HG03064 (cell line): ENCODE results near the gene GALNTL6.
"Not testable (repeated sequence)": the region's sequence is repeated elsewhere in the genome, so short reads cannot be mapped to it uniquely, and the experiment has no call there.

Experiments
- ATAC-seq: cut with Tn5 transposase; IDR thresholded peaks from one replicate; pipeline ENCODE4 v1.9.1; 2021; ENCODE audit warnings: low read depth; ENCODE audit not compliant: unreplicated experiment

GALNTL6 gene

DNA sequence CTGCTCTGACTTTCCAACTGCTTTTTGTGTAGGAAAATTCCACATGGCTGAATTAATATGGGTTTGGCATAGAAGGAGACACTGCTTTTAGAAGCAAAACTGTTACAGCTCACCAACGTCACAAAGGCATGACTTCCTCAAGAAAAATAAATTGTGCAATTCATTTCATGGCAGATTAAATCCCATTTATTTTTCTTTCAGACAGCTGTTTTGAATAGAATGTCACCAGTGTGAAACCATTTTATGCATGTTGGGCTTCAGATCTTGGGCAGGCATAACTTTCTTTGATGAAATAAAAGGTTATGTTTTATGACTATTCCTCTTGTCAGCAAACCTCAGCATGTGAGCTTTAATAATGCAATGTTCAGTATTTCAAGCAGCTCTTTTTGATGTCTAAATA, 542.8 kb downstream of the GALNTL6 start:
- no peak for ATAC-seq

DNA sequence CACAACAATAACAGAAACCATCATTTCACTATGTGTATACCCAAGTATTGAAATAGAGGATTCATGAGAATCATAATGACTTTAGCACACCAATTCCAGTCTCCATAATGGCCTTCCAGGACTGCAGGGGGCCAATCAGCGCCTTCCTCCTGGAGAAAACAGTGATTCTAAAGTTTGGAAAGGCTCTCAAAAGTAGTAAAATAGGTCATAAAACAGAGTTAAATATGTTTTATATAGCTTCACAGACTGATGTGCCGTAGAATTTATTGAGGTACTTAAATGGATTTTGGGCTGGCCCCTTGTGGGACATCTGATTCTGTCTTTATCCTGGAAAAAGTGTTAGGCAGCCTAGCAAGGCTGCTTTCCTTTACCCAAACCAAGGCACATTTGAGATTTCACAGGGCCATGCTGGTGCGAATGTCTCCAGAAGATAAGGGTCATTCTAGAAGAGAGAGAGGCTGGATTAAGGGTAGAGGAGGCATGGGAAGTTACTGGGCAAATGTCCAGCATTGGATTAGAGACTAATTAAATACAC, 543.9 kb downstream of the GALNTL6 start:
- no peak for ATAC-seq

DNA sequence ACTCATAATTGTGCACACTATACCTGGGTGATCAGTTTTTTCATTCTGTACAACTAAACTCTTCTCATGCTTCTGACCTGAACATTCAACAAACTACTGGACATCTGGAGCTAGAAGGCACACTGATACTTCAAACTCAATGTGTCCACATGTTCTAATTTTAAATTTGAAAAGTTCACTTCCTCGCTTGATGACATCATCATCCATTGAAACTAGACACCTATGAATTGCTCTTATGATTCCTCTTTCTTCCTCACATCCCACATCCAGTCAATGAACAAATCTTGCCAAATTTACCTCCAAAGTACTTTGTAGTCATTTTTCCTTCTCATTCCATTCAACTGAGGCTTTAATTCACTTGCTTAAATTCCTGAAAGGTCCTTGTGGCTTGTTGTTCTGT, 549.4 kb downstream of the GALNTL6 start:
- no peak for ATAC-seq

DNA sequence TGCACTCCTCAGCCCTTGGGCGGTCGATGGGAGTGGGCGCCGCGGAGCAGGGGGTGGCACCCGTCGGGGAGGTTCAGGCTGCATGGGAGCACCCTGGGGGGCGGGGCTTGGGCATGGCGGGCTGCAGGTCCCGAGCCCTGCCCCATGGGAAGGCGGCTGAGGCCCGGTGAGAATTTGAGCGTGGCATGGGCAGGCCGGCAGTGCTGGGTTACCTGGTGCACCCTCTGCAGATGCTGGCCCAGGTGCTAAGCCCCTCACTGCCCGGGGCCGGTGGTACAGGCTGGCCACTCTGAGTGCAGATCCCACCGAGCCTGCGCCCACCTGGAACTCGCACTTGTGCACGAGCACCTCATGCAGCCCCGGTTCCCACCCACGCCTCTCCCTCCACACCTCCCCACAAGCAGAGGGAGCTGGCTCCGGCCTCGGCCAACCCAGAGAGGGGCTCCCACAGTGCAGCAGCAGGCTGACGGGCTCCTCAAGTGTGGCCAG, 556.3 kb downstream of the GALNTL6 start:
- ATAC-seq = no peak

DNA sequence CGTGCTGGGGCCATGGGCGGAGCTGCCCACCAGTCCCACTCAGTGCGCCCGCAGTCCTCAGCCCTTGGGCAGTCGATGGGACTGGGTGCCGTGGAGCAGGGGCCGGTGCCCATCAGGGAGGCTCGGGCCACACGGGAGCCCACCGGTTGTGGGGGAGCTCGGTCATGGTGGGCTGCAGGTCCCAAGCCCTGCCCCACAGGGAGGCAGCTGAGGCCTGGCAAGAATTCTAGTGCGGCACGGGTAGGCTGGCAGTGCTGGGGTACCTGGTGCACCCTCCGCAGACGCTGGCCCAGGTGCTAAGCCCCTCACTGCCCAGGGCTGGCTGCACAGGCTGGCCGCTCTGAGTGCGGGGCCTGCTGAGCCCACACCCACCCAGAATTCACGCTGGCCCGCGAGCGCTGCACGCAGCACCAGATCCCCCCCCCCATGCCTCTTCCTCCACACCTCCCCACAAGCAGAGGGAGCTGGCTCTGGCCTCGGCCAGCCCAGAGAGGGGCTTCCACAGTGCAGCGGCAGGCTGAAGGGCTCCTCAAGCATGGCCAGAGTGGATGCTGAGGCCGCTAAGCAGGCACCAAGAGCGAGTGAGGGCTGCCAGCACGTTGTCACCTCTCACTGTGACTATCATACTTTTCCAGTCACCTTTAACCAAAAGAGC, 564.4 kb downstream of the GALNTL6 start:
- ATAC-seq = no peak

DNA sequence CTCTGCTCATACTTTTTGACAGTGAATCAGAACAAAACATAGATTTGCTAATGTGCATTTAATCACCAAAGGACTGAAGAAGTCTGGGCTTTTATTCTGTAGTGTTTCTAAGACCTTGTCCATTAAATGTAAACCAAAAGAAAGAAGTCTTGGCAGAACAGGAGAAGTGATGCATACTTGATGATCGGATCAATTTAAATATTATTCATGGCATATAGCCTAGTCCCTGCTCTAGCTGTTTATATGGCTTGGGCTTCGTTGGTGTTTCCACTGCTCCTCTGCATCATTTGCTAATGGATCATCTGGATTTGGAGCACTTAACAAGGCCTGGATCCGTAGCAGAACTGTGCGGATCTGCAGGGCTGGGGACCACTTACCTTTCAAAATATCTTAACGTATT, 566.6 kb downstream of the GALNTL6 start:
- no peak for ATAC-seq

DNA sequence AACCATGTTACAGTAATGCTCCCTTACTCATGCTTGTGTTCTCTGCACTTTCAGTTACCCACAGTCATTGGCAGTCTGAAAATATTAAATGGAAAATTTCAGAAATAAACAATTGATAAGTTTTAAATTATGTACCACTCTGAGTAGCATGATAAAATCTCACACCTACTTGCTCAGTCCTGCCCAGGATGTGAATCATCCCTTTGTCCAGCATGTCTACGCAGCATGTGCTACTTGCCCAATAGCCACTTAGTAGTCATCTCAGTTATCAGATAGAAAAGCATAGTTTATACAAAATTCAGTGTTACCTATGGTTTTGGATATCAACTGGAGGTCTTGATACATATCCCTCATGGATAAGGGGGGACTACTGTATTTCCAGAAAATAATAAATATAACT, 577.1 kb downstream of the GALNTL6 start:
- no peak for ATAC-seq

DNA sequence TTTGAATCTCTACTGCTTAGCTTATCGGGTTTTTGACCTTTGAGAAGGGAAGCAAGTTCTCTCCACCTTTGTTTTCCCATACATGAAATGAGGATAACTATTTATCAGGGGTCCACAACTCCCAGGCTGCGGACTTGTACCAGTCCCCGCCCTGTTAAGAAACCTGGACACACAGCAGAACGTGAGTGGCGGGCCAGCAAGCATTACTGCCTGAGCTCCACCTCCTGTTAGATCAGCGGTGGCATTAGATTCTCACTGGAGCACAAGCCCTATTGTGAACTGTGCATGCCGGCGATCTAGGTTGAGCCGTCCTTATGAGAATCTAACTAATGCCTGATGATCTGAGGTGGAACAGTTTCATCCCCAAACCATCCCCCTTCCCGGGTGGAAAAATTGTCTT, 579.5 kb downstream of the GALNTL6 start:
- ATAC-seq = no peak

DNA sequence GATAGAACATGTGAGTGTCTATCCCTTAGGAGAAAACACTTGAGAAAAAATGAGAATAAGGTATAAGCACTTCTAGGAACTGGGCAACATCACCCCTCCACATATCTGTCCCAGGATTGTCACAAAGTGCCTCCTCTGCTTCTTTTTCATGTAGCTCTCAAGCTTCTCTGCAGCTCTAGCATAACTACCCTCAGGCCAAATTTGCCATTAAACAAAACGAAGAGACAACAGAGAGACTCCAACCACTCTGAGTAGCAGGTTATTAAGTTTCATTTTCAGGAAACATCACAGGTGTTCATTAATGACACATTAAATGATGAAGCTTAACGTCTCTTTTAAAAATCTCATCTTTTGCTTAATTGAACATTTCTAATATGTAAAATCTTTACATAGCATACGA, 580.0 kb downstream of the GALNTL6 start:
- no peak for ATAC-seq

DNA sequence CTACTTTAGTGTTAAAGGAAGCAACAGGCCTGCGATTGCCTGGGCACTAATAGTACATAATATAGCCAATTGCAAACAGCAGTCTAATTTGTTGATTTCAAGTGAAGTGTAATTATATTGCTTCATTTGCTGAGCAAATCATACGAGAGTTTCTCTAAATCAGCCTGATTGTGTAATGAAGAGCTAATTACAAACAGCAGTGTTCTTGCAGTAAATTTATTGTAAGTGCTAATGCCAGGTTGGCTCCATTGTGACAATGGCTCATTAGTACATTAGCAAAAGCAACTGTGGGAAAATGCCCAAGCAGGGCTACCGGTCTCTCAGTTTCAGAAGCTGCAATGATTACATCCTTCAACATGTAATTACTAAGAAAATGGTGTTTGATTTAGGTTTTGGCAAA, 591.5 kb downstream of the GALNTL6 start:
- no peak for ATAC-seq

DNA sequence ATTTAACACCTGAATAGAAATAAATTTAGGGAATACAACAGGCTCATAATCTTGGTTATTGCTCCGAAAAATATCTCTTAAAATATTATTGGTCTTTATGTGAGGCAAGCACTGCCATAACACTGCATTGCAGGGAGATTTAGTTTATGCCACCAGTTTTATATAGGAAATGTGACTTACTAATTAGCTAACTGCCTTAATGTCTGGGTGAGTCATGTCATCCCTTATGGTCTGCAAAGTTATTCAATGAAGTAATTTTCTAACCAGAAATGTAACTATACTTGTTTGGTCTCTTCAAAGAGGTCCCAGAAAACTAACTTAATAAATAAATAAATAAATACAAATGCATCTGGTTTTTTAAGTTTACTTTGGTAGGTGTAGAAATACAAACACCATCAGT, 597.2 kb downstream of the GALNTL6 start:
- no peak for ATAC-seq

DNA sequence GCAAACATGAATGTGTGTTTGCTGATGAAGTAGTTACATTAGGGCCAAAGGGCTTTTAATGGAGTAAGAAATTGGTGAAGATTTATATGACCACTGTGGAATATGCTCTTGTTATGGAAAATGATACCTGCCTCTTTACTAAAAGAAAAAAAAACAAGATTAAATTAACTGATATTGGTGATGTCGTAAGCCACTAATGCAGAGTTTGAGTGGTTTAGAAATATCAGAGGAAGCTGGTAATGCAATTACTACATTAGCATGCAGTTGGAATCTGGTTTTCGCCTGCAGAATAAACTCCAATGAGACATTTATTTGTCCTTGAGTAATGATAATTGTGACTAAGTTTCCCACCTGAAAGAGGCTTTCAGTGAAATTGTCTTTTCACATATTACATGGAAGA, 597.9 kb downstream of the GALNTL6 start:
- ATAC-seq = no peak

DNA sequence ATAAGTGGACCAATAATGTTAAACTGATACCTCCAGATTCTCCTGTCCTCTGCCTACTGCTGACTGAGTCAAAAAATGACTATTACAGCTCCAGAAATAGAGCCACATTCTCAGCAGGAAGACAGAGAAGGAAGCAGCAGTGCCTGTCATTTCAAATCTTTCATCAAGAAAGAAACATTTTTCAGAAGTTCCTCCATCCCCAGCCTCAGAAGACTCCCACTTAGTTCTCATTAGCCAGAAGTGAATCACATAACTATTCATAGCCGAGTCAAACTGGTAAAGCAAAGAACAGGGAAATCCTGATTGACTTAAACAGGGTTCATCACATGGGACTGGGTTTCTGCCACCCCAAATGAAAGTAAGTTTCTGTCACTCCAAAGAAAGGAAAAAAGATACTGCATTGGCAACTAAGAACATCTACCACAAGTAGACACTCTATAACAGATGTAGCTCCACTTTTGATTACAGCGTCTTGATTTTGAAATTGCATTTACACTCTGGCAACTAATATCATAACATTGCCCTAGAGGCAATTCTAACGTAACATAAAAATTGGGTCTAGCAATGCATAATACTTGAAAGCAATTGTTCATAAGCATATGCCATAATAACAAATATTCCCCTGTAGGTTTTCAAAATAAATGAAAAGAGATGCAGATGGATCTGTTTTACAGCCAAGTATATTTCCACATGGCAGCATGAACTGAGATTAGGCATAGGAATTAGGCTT, 599.8 kb downstream of the GALNTL6 start:
- ATAC-seq = no peak

DNA sequence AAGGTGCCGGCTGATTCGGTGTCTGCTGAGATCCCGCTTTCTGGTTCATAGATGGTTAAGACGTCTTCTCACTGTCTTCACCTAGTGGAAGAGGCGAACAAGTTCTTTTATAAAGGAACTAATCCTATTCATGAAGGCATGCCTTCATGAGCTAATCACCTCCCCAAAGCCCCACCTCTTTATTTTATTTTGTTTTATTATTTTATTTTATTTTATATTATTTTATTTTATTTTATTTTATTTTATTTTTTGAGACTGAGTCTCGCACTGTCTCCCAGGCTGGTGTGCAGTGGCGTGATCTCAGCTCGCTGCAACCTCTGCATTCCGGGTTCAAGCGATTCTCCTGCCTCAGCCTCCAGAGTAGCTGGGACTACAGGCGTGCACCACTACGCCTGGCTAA, 615.8 kb downstream of the GALNTL6 start:
- not testable (repeated sequence) for ATAC-seq

DNA sequence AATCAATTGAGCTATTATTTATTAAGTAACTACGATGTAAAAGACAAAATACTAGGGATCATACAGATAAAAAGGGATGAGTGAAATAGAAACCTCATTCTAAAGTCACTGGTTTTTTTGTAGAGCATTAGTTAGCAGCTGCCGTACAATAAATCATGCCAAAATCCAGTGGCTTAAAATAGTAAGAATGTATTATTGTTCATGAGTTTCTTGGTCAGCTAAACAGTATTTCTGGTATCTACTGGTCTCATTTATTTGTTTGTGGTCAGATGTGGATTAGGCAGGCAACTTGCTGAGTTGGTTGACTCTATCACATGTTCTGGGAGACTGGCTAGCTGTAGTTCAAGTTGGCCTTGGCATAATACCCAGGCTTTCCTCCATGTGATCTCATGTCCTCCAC, 667.3 kb downstream of the GALNTL6 start:
- no peak for ATAC-seq

DNA sequence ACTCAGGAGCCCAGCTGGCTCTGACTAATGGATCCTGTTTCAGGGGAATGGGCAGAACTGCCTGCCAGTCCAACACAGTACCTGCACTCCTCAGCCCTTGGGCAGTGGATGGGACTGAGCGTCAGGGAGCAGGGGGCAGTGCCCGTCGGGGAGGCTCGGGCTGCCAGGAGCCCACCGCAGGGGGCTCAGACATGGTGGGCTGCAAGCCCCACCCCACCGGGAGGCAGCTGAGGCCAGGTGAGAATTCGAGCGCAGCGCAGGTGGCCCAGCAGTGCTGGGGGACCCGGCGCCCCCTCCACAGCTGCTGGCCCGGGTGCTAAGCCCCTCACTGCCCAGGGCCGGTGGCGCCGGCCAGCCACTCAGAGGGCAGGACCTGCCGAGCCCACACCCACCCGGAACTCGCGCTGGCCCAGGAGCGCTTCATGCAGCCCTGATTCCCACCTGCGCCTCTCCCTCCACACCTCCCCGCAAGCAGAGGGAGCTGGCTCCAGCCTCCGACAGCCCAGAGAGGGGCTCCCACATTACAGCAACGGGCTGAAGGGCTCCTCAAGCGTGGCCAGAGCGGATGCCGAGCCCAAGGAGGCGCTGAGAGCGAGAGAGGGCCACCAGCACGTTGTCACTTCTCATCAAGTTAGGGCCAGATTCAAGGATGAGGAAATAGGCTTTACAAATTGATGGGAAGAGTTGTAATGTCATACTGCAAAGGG, 668.8 kb downstream of the GALNTL6 start:
- ATAC-seq = no peak

DNA sequence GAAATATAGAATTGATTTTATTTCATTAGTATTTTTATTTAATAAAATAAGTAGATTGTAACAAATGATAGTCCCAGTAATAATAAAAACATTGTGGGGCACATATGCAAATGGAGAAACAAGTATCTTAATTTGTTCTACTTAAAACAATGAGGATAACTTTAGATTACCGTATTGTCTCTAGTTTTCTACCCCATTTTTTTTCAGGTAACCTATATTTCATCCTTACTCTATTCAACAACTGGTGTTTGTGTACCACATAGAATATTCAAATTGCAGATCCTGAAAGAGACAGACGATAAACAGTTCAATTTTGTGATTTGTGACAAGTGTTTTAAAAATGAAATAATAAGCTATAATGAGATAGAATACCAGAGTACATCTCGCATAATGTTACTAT, 671.8 kb downstream of the GALNTL6 start:
- ATAC-seq = no peak

DNA sequence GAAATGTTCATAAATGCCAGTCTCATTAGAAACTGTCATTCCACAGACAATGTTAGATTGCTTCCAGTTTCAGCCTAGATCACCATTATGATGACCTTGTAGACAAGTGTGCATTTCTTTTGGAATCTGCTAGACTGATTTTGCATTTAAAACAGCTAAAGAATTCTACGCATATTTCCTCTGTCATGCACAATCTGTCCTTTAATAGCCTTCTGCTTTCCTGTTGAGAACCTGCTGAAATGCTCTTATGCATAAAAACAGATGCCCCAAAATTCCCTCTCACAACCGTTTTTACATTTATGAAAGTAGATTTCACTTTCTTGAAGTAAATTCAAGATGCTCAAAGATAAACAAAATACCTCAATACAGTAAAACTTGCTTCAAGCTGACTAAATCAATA, 673.3 kb downstream of the GALNTL6 start:
- ATAC-seq = no peak

DNA sequence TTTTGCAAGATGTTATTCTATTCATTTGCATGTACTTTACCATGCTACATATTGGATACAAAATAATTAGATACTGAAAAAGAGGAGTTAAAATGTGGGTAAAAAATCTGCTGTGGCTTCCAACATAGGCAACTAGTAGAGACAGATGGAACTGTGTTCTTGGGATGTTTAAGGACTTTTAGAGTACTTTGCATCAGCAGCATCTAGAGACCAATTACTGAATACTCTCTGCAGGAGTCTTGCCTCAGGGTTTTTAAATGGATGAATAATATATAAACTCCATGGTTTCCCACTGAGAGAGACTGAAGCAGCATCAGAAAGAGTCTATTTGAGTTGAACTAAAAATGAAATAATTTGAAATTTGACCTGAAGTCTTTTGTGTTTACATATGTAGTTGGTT, 676.7 kb downstream of the GALNTL6 start:
- ATAC-seq = no peak

DNA sequence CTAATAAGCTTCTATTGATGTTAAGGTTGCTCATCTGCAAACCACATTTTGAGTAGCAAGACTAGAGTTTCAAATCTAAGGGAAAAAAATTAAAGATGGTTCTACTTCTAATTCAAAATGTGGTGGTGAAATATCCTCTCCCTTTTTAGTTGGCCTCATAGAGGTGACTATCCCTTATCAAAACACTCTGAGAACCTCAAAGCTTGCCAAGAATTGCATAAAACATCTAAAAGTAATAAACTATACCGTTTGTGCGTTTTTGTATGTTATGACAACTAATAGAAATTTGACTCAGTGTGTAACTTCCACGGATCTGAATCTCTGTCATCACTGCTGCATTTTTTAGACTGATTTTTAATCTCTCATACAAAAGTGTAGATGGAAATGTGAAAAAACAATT, 682.6 kb downstream of the GALNTL6 start:
- ATAC-seq = no peak

DNA sequence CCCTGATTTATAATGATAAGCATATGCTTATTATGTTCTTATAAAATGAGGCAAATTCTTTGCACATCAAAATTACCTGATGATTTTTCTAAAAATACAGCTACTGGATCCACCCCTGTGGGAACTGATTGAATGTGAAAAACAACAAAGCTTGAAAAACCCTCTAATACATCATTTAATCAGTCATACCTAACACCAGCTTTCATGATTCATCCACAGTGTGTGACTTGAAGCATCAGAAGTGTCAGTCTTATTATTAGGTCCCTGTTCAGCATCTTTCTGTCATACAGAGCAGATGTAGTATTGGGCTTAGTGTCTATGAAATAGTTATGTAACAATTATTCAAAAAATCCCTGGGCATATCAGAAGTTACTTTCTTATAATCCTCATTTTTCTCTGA, 684.1 kb downstream of the GALNTL6 start:
- no peak for ATAC-seq
